Measurements from ENCODE around the gene CFAP70. TPM values are rescaled to one million over a fixed set of nuclear protein-coding genes. Genes with fewer than 3 reads are reported as not detected.

Gene CFAP70
- total and polyA plus RNA-seq, 2 donors, result 1.7 to 14.3 TPM

DNA sequence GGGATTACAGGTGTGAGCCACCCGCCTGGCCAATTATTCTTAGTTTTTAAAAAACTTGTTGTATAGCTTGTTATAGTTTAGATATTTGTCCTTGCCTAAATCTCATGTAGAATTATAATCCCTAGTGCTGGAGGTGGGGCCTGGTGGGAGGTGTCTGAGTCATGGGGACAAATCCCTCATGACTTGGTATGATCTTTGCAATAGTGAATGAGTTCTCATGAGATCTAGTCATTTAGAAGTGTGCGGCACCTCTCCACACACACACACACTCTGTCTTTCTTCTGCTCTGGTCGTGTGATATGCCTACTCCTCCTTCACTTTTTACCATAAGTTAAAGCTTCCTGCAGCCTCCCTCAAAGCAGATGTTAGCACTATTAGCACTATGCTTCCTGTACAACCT lies 153.6 kb downstream of the CFAP70 start:
- Histone ChIP-seq H3K27ac (ENCODE audit: low read depth in 1 of 2, low read length in 1 of 2) (no peak overlapping the region), H3K36me3 (ENCODE audit: control insufficient read depth in 2 of 2, insufficient read depth in 2 of 2, low read length in 1 of 2) (peaks cover 0 to 3% of the 10 kb centered on the region in 2 donors), H3K4me1 (ENCODE audit: control insufficient read depth in 2 of 2, insufficient read depth in 2 of 2, low read length in 2 of 2) (no peaks in the 10 kb centered on the region), H3K27me3 (ENCODE audit: control insufficient read depth in 2 of 2, insufficient read depth in 1 of 2, low read length in 1 of 2) (no peaks in the 10 kb centered on the region), H3K4me3 (ENCODE audit: low read length in 2 of 2) (no peak overlapping the region), H3K9me3 (ENCODE audit: control insufficient read depth in 2 of 2, insufficient read depth in 1 of 2, low read length in 1 of 2) (peaks cover 0 to 8% of the 10 kb centered on the region in 2 donors)
- 97% methylated on average over 3 of the region's 3 CpGs for WGBS
- no peak for DNase-seq (ENCODE audit: low read depth in 6 of 9, low spot score in 9 of 9)

Other genes starting within 250 kb of the CFAP70 start
- gene NUDT13, start 248.4 kb downstream of the CFAP70 start, total RNA-seq, result 1.8 TPM
- gene NUDT13, start 248.4 kb downstream of the CFAP70 start, polyA plus RNA-seq, result 3.2 TPM
- gene ECD, start 190.9 kb downstream of the CFAP70 start, total RNA-seq, result 26.5 TPM
- 13.8 TPM for gene ECD, start 190.9 kb downstream of the CFAP70 start, polyA plus RNA-seq
- gene FAM149B1, start 190.7 kb downstream of the CFAP70 start, total RNA-seq, result 15.2 TPM
- gene FAM149B1, start 190.7 kb downstream of the CFAP70 start, polyA plus RNA-seq, result 29.5 TPM
- 48.7 TPM for gene DNAJC9, start 111.6 kb downstream of the CFAP70 start, total RNA-seq
- gene DNAJC9, start 111.6 kb downstream of the CFAP70 start, polyA plus RNA-seq, result 21.6 TPM
- gene MRPS16, start 106.2 kb downstream of the CFAP70 start, total RNA-seq, result 69.6 TPM
- gene MRPS16, start 106.2 kb downstream of the CFAP70 start, polyA plus RNA-seq, result 67.3 TPM
- 55.7 TPM for gene ANXA7, start 55.2 kb upstream of the CFAP70 start, total RNA-seq
- gene ANXA7, start 55.2 kb upstream of the CFAP70 start, polyA plus RNA-seq, result 85.2 TPM
- 1.2 TPM for gene MSS51, start 74.7 kb upstream of the CFAP70 start, total RNA-seq
- 4.1 TPM for gene MSS51, start 74.7 kb upstream of the CFAP70 start, polyA plus RNA-seq
- gene PPP3CB, start 137.2 kb upstream of the CFAP70 start, total RNA-seq, result 14.7 TPM
- gene PPP3CB, start 137.2 kb upstream of the CFAP70 start, polyA plus RNA-seq, result 49.4 TPM
- gene USP54, start 232.5 kb upstream of the CFAP70 start, total RNA-seq, result 8.2 TPM
- gene USP54, start 232.5 kb upstream of the CFAP70 start, polyA plus RNA-seq, result 10.4 TPM